IMR-90 (cell line): Measurements from ENCODE around the gene DNAI7. TPM values are rescaled to one million over a fixed set of nuclear protein-coding genes. Genes with fewer than 3 reads are reported as not detected.

ENCODE experiments used
- ATAC-seq: fragments of 200-7000 bp; cut with Tn5 transposase; 2 replicates; pipeline ENCODE4 v1.9.1; 2020; ENCODE audit warnings: low read depth, mild to moderate bottlenecking, moderate library complexity
- BruUV-seq: library from RNA; stranded (reverse); fragments of 400-500 nt; replicated peaks from 2 replicates; lab custom pipeline; 2021; lab: Mats Ljungman, UMichigan
- CTCF ChIA-PET: fragments of 300-600 bp; formaldehyde crosslinking; extraction: SDS; loops from one replicate; lab custom pipeline; 2021; ENCODE audit warnings: antibody characterized with exemption; lab: Yijun Ruan, JAX
- POLR2A ChIA-PET: fragments of 300-600 bp; sonication (Branson Sonifier 250); formaldehyde crosslinking; loops from one replicate; lab custom pipeline; 2022; ENCODE audit warnings: antibody characterized with exemption; ENCODE audit not compliant: unreplicated experiment; lab: Charles Lee
- DNase-seq: peaks from one replicate; pipeline ENCODE4 v3.0.0; 2013
- H2AFZ ChIP-seq: replicated peaks from 2 replicates; pipeline ENCODE3; 2013; ENCODE audit warnings: low read length, mild to moderate bottlenecking; ENCODE audit not compliant: poor library complexity
- H2AK5ac ChIP-seq: 2 replicates; pipeline ENCODE4 v1.6.1; 2013; ENCODE audit warnings: low read depth, low read length, inconsistent platforms
- H2AK9ac ChIP-seq: replicated peaks from 2 replicates; pipeline ENCODE3; 2013; ENCODE audit warnings: mild to moderate bottlenecking, low read depth, low read length, moderate library complexity; ENCODE audit not compliant: poor library complexity
- H2BK120ac ChIP-seq: 2 replicates; pipeline ENCODE4 v1.6.1; 2013; ENCODE audit warnings: low read depth, low read length, inconsistent platforms
- H2BK15ac ChIP-seq: 3 replicates; pipeline ENCODE4 v1.6.1; 2013; ENCODE audit warnings: low read depth, low read length, inconsistent platforms
- H2BK20ac ChIP-seq: 2 replicates; pipeline ENCODE4 v1.6.1; 2013; ENCODE audit warnings: low read depth, mild to moderate bottlenecking, inconsistent platforms, low read length, moderate library complexity
- H2BK5ac ChIP-seq: 2 replicates; pipeline ENCODE4 v1.6.1; 2013; ENCODE audit warnings: mild to moderate bottlenecking, low read depth, low read length, inconsistent platforms; ENCODE audit not compliant: poor library complexity, severe bottlenecking
- H3K14ac ChIP-seq: replicated peaks from 2 replicates; pipeline ENCODE4 v1.6.1; 2013; ENCODE audit warnings: low read depth, low read length, inconsistent platforms
- H3K18ac ChIP-seq: 2 replicates; pipeline ENCODE4 v1.6.1; 2013; ENCODE audit warnings: low read depth, low read length, control low read depth
- H3K23ac ChIP-seq: 2 replicates; pipeline ENCODE4 v1.6.1; 2013; ENCODE audit warnings: low read depth, low read length, inconsistent platforms
- H3K27ac ChIP-seq: 2 replicates; pipeline ENCODE4 v1.5.1; 2013; ENCODE audit warnings: mild to moderate bottlenecking, control low read depth, low read length; ENCODE audit not compliant: insufficient read depth
- H3K27me3 ChIP-seq: 2 replicates; pipeline ENCODE4 v1.6.1; 2013; ENCODE audit warnings: low read length; ENCODE audit not compliant: control insufficient read depth, insufficient read depth
- H3K36me3 ChIP-seq: 2 replicates; pipeline ENCODE4 v1.6.1; 2013; ENCODE audit warnings: low read length, mixed read lengths; ENCODE audit not compliant: control insufficient read depth, insufficient read depth
- H3K4ac ChIP-seq: 2 replicates; pipeline ENCODE4 v1.6.1; 2013; ENCODE audit warnings: low read depth, low read length, inconsistent platforms
- H3K4me1 ChIP-seq: 2 replicates; pipeline ENCODE4 v1.6.1; 2013; ENCODE audit warnings: low read length, mixed read lengths; ENCODE audit not compliant: control insufficient read depth, insufficient read depth
- H3K4me2 ChIP-seq: 2 replicates; pipeline ENCODE4 v1.6.1; 2013; ENCODE audit warnings: low read depth, mild to moderate bottlenecking, control low read depth, low read length, moderate library complexity
- H3K4me3 ChIP-seq: 2 replicates; pipeline ENCODE4 v1.5.1; 2013; ENCODE audit warnings: low read depth, mild to moderate bottlenecking, control low read depth, low read length, moderate library complexity; ENCODE audit not compliant: insufficient read depth
- H3K56ac ChIP-seq: 2 replicates; pipeline ENCODE4 v1.6.1; 2013; ENCODE audit warnings: low read length, inconsistent platforms; ENCODE audit not compliant: insufficient read depth; ENCODE audit errors: extremely low read depth
- H3K79me1 ChIP-seq, 2 experiments: 2 replicates each; pipeline ENCODE4 v1.6.1; 2013; ENCODE audit warnings: low read length in 2 of 2, inconsistent platforms in 1 of 2, low read depth in 1 of 2
- H3K9ac ChIP-seq: 2 replicates; pipeline ENCODE4 v1.6.1; 2013; ENCODE audit warnings: low read depth, low read length, control low read depth
- H3K9me1 ChIP-seq: 2 replicates; pipeline ENCODE4 v1.6.1; 2013; ENCODE audit warnings: low read length, inconsistent platforms; ENCODE audit not compliant: insufficient read depth
- H3K9me3 ChIP-seq: 2 replicates; pipeline ENCODE4 v1.6.1; 2013; ENCODE audit warnings: low read length; ENCODE audit not compliant: control insufficient read depth, insufficient read depth
- H4K20me1 ChIP-seq: 2 replicates; pipeline ENCODE4 v1.6.1; 2013; ENCODE audit warnings: low read length, inconsistent platforms; ENCODE audit not compliant: insufficient read depth
- H4K5ac ChIP-seq: 2 replicates; pipeline ENCODE4 v1.6.1; 2013; ENCODE audit warnings: mild to moderate bottlenecking, low read depth, low read length, control low read depth
- H4K8ac ChIP-seq, 2 experiments: 2 replicates each; pipeline ENCODE4 v1.6.1; 2013; ENCODE audit warnings: low read depth in 2 of 2, low read length in 2 of 2, control low read depth in 1 of 2, inconsistent platforms in 1 of 2
- H4K91ac ChIP-seq: 2 replicates; pipeline ENCODE4 v1.6.1; 2013; ENCODE audit warnings: low read depth, low read length, inconsistent platforms; ENCODE audit not compliant: insufficient read depth
- BHLHE40 ChIP-seq: fragments of 150-350 bp; IDR thresholded peaks from 2 replicates; pipeline ENCODE4 v1.6.1; 2016; ENCODE audit warnings: mild to moderate bottlenecking, low read depth, low read length
- CEBPB ChIP-seq: IDR thresholded peaks from 2 replicates; pipeline ENCODE4 v1.6.1; 2012; ENCODE audit warnings: low read depth, low read length, improper control_type of control experiment
- CHD1 ChIP-seq: IDR thresholded peaks from 2 replicates; pipeline ENCODE4 v1.6.1; 2012; ENCODE audit warnings: low read depth, low read length, improper control_type of control experiment
- CTCF ChIP-seq: conservative IDR thresholded peaks from 2 replicates; pipeline ENCODE4 v1.5.1; 2012; ENCODE audit warnings: mild to moderate bottlenecking, low read depth, low read length, improper control_type of control experiment
- ELK1 ChIP-seq: fragments of 150-350 bp; IDR thresholded peaks from 2 replicates; pipeline ENCODE4 v1.6.1; 2016; ENCODE audit warnings: low read depth, mild to moderate bottlenecking, low read length, moderate library complexity, borderline replicate concordance
- FOS ChIP-seq: fragments of 150-350 bp; IDR thresholded peaks from 2 replicates; pipeline ENCODE4 v1.6.1; 2016; ENCODE audit warnings: low read depth, low read length
- MAFK ChIP-seq: IDR thresholded peaks from 2 replicates; pipeline ENCODE4 v1.6.1; 2012; ENCODE audit warnings: low read depth, low read length, improper control_type of control experiment
- MAZ ChIP-seq: IDR thresholded peaks from 2 replicates; pipeline ENCODE4 v1.6.1; 2012; ENCODE audit warnings: low read depth, mild to moderate bottlenecking, low read length, improper control_type of control experiment, moderate library complexity, borderline replicate concordance
- MXI1 ChIP-seq: IDR thresholded peaks from 2 replicates; pipeline ENCODE4 v1.6.1; 2012; ENCODE audit warnings: low read depth, mild to moderate bottlenecking, low read length, moderate library complexity, borderline replicate concordance
- NFE2L2 ChIP-seq: fragments of 150-350 bp; IDR thresholded peaks from 2 replicates; pipeline ENCODE4 v1.6.1; 2016; ENCODE audit warnings: low read depth, mild to moderate bottlenecking, low read length
- POLR2A ChIP-seq: IDR thresholded peaks from 2 replicates; pipeline ENCODE4 v1.6.1; 2012; ENCODE audit warnings: mild to moderate bottlenecking, low read depth, low read length
- RAD21 ChIP-seq: IDR thresholded peaks from 2 replicates; pipeline ENCODE4 v1.6.1; 2012; ENCODE audit warnings: low read length, improper control_type of control experiment
- RCOR1 ChIP-seq: IDR thresholded peaks from 2 replicates; pipeline ENCODE4 v1.6.1; 2012; ENCODE audit warnings: mild to moderate bottlenecking, low read length, improper control_type of control experiment; ENCODE audit not compliant: insufficient replicate concordance
- RFX5 ChIP-seq: IDR thresholded peaks from 2 replicates; pipeline ENCODE4 v1.8.0; 2012; ENCODE audit warnings: low read depth, mild to moderate bottlenecking, low read length, moderate library complexity
- SMC3 ChIP-seq: fragments of 150-350 bp; IDR thresholded peaks from 2 replicates; pipeline ENCODE4 v1.6.1; 2016; ENCODE audit warnings: low read depth, mild to moderate bottlenecking, antibody characterized with exemption, low read length, moderate library complexity
- USF2 ChIP-seq: fragments of 150-350 bp; IDR thresholded peaks from 2 replicates; pipeline ENCODE4 v1.6.1; 2017; ENCODE audit warnings: mild to moderate bottlenecking, antibody characterized with exemption, low read length, low read depth
- WGBS, 2 experiments: methylation state at CpG; one replicate each; pipeline versions ENCODE4 v1.1.5 to v1.1.7; 2013; ENCODE audit warnings: missing lambda C conversion rate in 2 of 2; ENCODE audit not compliant: insufficient read length in 1 of 2; ENCODE audit errors: extremely low coverage in 2 of 2; 5-methylcytosine and 5-hydroxymethylcytosine counted together
- dilution Hi-C: fragments of 300-500 bp; cut with HindIII; formaldehyde crosslinking; loops from one replicate; pipeline ENCODE4 v1.14.3; 2018; ENCODE audit warnings: low sequenced_read_pairs; ENCODE audit not compliant: unreplicated experiment
- in situ Hi-C: fragments of 300-500 bp; cut with MboI; formaldehyde crosslinking; loops from 3 replicates; pipeline ENCODE4 v1.14.3; 2019; ENCODE audit warnings: low sequenced_read_pairs, inconsistent platforms, mixed read lengths
- intact Hi-C: fragments of 100-400 bp; cut with micrococcal nuclease; formaldehyde crosslinking; loops from 2 replicates; pipeline ENCODE4 v1.10.0; 2022
- polyA plus RNA-seq, 3 experiments: library from polyadenylated mRNA; depleted of rRNA; stranded (reverse); fragments of >200 nt; gene quantifications; 2 replicates each; pipeline ENCODE4 v1.2.3, GENCODE V29; 2012; ENCODE audit warnings: low replicate concordance in 1 of 3
- total RNA-seq: library from RNA; depleted of rRNA; stranded (reverse); fragments of >200 nt; gene quantifications from 2 replicates; pipeline ENCODE4 v1.2.3, GENCODE V29; 2012

Gene DNAI7
- total and polyA plus RNA-seq, 2 of the 4 experiments (the other 2 are of a cell fraction), result under 0.01 to 0.07 TPM

- Histone ChIP-seq H3K18ac (peak overlapping the region; percentile 99), H2BK5ac (peak overlapping the region; percentile 94), H2BK15ac (peak overlapping the region; percentile 100), H3K79me1 (no peaks in the 10 kb centered on the region), H3K4me2 (peak overlapping the region; percentile 44), H4K5ac (peak overlapping the region; percentile 97), H2BK20ac (peak overlapping the region; percentile 95), H3K27me3 (no peaks in the 10 kb centered on the region), H4K8ac (peak overlapping the region; percentile 63 to 90), H2BK120ac (peak overlapping the region; percentile 97), H3K4me3 (no peak overlapping the region), H2AFZ (peak overlapping the region; percentile 2), H4K20me1 (no peaks in the 10 kb centered on the region), H3K9me1 (peaks cover 12% of the 10 kb centered on the region), H4K91ac (peak overlapping the region; percentile 93), H3K14ac (peak overlapping the region; percentile 96), H3K9me3 (no peaks in the 10 kb centered on the region), H3K4me1 (peaks cover 16% of the 10 kb centered on the region), H3K36me3 (no peaks in the 10 kb centered on the region), H3K9ac (no peak overlapping the region), H3K23ac (peak overlapping the region; percentile 57), H3K27ac (peak overlapping the region; percentile 95), H2AK9ac (no peak overlapping the region), H3K4ac (peak overlapping the region; percentile 92), H2AK5ac (peak overlapping the region; percentile 91), H3K56ac (peak overlapping the region; percentile 77)
- in situ Hi-C loops, result no loop called here
- BruUV-seq, result no TSS peak
- no peak for ATAC-seq
- CTCF ChIA-PET, result interaction anchor here (0.5 kb wide), 1 partner anchor 255 kb away, joined by 4 read pairs; no protein-coding TSS in a partner anchor
- DNase-seq, result no peak
- dilution Hi-C loops, result no loop called here
- intact Hi-C loops, result no loop called here
- WGBS, 2 experiments, result no CpG with 5 or more reads among the region's 5 CpGs
- TF ChIP-seq CTCF, result no peak
- TF ChIP-seq POLR2A, result no peak
- TF ChIP-seq NFE2L2, result no peak
- TF ChIP-seq RCOR1, result no peak
- no peak for TF ChIP-seq CHD1
- TF ChIP-seq ELK1, result no peak
- no peak for TF ChIP-seq RAD21
- TF ChIP-seq MXI1, result no peak
- no peak for TF ChIP-seq SMC3
- no peak for TF ChIP-seq USF2
- no peak for TF ChIP-seq MAZ
- TF ChIP-seq MAFK, result no peak
- no peak for TF ChIP-seq BHLHE40
- no peak for TF ChIP-seq RFX5
- no peak for TF ChIP-seq FOS
- no peak for TF ChIP-seq CEBPB
- POLR2A ChIA-PET, result interaction anchor here (0.6 kb wide), 1 partner anchor 123 kb away, joined by 3 read pairs; no protein-coding TSS in a partner anchor
Measured at GRCh38 chr12:25152055-25152454, 42.9 kb downstream of the DNAI7 start.
